Psoas muscle (tissue), 8 donors: ENCODE measurements around the gene FAM78B. TPM values are rescaled to one million over a fixed set of nuclear protein-coding genes. Genes with fewer than 3 reads are reported as not detected.

Source experiments
- ATAC-seq, 4 donors: fragments of 200-7000 bp; cut with Tn5 transposase; one replicate each; pipeline ENCODE4 v1.9.1; 2020; ENCODE audit warnings: moderate library complexity in 3 of 4, mild to moderate bottlenecking in 2 of 4
- DNase-seq, 2 donors: peaks; one replicate each; pipeline ENCODE4 v3.0.0-alpha.2; 2020
- H3K27ac ChIP-seq: fragments of 200-600 bp; one replicate; pipeline ENCODE4 v1.8.0; 2022
- H3K27me3 ChIP-seq, 3 donors: fragments of 200-600 bp in 1 of 3; one replicate each; pipeline versions ENCODE4 v1.6.1 to v1.8.0; 2013 to 2022; ENCODE audit warnings: low read length in 2 of 3, mild to moderate bottlenecking in 2 of 3, moderate library complexity in 1 of 3; ENCODE audit not compliant: insufficient read depth in 3 of 3
- H3K36me3 ChIP-seq, 2 donors: fragments of 200-600 bp in 1 of 2; one replicate each; pipeline versions ENCODE4 v1.6.1 to v1.8.0; 2013 to 2022; ENCODE audit warnings: low read depth in 1 of 2, mild to moderate bottlenecking in 1 of 2, moderate library complexity in 1 of 2; ENCODE audit not compliant: insufficient read depth in 1 of 2
- H3K4me1 ChIP-seq: fragments of 200-600 bp; one replicate; pipeline ENCODE4 v1.8.0; 2022
- H3K4me3 ChIP-seq: fragments of 200-600 bp; one replicate; pipeline ENCODE4 v1.8.0; 2022; ENCODE audit warnings: mild to moderate bottlenecking
- H3K9me3 ChIP-seq: fragments of 200-600 bp; one replicate; pipeline ENCODE4 v1.8.0; 2022
- CTCF ChIP-seq: fragments of 200-600 bp; IDR thresholded peaks from one replicate; pipeline ENCODE4 v1.8.0; 2022; ENCODE audit warnings: antibody characterized with exemption
- WGBS, 3 donors: extraction: QIAGEN DNeasy Blood & Tissue Kit; methylation state at CpG; one replicate each; pipeline versions ENCODE4 v1.1.6 to v1.1.7; 2013; 5-methylcytosine and 5-hydroxymethylcytosine counted together
- intact Hi-C, 2 donors: fragments of 100-400 bp; cut with DNase I; formaldehyde crosslinking; loops; one replicate each; pipeline versions ENCODE4 v1.11.0 to v1.14.2; 2022
- polyA plus RNA-seq, 3 donors: library from polyadenylated mRNA; stranded (reverse); fragments of 200-250 nt; gene quantifications; one replicate each; pipeline ENCODE4 v1.2.3, GENCODE V29; 2013
- total RNA-seq, 4 donors: library from RNA; stranded (reverse); fragmentation: NEBNext Ultra II Directional in 2 of 4; extraction: Animal tissue kit (Norgen Biotek cat#: 25700) in 2 of 4; gene quantifications; one replicate each; pipeline versions ENCODE4 v1.2.1 to v1.2.4, GENCODE V29; 2021 to 2023
- donor health status: healthy with polysubstance abuse.
- donor health status: DM: no; HTN: no; CAD: no; lungs with moderate emphysema.
- donor health status: Bipolar disorder and iron deficiency.
- donor health status: healthy.
- donor health status: DM: yes; HTN: yes; CAD: no.
- donor health status: DM: no; HTN: no; CAD: no.
- donor health status: DM: no; HTN: no; CAD: no.
- donor health status: DM: yes; HTN: yes; CAD: no.

Gene FAM78B
- total and polyA plus RNA-seq, 7 donors: 1.6 to 9.8 (median 4.9) TPM

DNA sequence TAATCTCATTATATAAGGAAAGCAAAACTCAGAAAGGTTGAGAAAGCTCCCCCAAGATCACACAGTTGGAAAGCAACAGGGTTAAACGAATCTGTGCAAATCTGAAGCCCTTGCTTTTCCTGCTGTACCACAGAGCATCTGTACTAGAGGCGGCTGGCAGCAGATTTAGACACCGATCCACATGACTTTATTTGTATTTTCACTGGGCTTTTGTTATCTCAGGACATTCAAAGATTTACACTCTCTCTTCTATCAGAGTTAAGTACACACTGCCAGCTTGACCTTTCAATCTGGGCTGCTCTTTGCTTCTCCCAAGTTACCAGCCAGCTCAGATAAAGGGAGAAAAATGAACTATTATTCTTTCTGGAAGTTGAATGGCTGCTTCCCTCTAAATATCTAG is 146.6 kb downstream of the FAM78B start:
- H3K27me3 ChIP-seq: no peaks in the 10 kb centered on the region
- ATAC-seq (no peak), DNase-seq (no peak)
- no peak overlapping the region for H3K4me3 ChIP-seq
- no peak overlapping the region for H3K27ac ChIP-seq
- no peaks in the 10 kb centered on the region for H3K4me1 ChIP-seq
- no peak for TF ChIP-seq CTCF
- no peaks in the 10 kb centered on the region for H3K9me3 ChIP-seq
- H3K36me3 ChIP-seq: no peaks in the 10 kb centered on the region
- intact Hi-C loops: no loop called here
- 31 to 60% (median 52%) methylated on average over 3 of the region's 3 CpGs for WGBS, 3 donors
